Stromal cell of bone marrow (primary cell): ENCODE data around the gene VCL.

Experiments used
- DNase-seq: peaks from one replicate; pipeline ENCODE4 v3.0.0-alpha.2; 2012; ENCODE audit warnings: low read depth

VCL gene

GRCh38 chr10:74076961-74077360 lies 79.0 kb downstream of the VCL start:
- DNase-seq = no peak

DNA sequence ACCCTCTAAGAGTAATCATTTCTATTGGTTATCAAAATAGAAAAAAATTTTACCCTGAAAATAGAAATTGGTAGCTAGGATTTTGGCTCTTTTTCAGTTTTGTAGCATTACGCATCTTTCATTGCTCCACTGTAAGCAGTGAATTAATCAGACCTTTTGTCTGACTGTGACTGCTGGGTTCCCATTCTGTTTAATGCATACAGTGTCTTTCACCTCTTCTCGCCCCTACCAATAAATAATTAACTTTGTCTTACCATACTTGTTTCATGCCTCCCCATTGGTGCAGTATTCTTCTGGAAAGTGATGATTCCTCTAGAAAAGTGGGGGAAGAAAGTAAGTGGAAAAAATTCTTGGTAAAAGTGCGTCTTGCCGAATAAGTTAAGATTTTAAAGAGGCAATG lies 79.5 kb downstream of the VCL start:
- DNase-seq = no peak

- no peak for DNase-seq
Observed at GRCh38 chr10:74078037-74078436, 80.1 kb downstream of the VCL start.

DNA sequence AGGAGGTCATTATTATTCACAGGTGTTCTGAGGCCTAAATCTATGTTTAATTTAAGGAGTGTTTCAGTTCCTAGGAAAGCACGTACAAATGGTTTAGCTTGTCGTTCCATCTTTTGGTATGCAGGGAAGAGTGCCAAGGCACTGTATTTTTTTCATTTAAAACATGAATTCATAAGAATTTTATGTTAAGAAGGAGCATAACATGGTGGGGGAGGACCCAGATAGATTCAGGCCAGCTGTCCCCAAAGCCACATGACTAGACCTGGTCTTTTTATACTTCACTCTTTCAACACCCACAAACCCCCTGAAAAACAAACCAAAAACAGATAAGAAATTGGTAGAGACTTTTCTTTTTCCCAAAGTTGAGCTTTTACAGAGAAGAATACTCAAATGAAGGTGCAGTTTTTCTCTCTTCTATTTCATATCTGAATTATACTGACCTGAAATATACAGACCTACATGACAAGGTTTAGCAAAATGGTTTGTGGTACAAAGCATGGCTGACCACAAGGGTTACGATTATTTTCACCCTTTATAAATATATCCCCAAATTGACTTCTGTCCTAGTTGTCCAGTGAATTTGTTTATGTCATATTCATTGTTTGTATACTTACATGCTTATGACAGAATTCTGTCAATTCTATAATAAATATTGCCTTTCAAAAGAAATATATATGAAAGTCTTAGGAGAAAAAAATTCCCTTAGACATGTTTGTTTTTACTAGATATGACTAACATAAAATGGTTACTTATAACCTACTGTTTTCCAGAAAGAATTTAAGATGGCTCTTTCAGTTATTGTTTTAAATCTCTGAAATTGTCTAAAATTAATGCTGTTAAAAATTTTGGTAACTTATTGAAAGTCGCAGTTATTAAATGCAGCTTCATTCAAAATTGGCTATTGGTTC lies 81.4 kb downstream of the VCL start:
- no peak for DNase-seq

GRCh38 chr10:74079936-74080590 lies 82.1 kb downstream of the VCL start:
- DNase-seq = no peak

DNA sequence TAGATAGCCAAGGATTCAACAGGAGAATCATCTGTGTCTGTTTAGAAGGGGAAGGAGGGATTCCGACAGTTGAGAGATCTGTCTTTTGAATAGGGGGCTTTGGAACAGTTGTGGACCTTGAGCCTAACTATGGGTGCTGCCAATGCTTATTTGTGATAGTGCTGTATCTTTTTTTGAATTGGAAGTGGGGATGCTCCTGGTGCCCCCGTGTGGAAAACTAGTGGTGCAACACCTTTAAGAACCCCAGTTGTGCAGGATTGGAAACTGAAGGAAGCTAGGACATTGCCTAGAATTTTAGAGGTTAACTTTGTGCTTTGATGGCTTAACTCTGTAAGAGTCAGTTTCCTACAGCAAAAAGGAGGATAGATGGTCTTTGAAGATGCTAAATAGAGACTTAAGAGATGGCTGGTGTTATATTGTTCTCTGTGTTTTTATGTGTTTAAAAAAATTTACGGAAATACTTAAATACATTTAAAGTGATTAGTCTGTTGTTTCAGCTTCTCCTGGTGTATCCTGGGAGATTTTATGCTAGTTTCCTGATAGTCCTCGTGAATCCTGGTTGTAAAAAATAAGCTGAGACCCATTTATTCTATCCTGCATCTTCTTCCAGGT lies 83.4 kb downstream of the VCL start:
- DNase-seq = no peak

GRCh38 chr10:74081941-74082718 lies 84.2 kb downstream of the VCL start:
- DNase-seq = no peak

DNA sequence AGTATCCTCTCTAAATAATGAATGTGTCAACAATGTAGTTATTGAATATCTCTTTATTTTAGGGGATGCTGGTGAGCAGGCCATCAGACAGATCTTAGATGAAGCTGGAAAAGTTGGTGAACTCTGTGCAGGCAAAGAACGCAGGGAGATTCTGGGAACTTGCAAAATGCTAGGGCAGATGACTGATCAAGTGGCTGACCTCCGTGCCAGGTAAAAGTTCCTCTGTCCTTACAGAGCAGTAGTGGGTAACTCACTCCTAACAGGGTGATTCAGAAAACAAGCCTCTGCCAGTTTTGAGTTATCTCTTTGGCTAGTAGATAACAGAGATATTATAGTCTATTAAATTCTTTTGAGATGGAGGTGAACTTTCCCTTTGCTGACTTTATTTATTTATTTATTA lies 85.4 kb downstream of the VCL start:
- DNase-seq = no peak

- DNase-seq = no peak
Observed at GRCh38 chr10:74084955-74085354, 87.0 kb downstream of the VCL start.

GRCh38 chr10:74086317-74086716 lies 88.4 kb downstream of the VCL start:
- DNase-seq = no peak

GRCh38 chr10:74088722-74089121 lies 90.8 kb downstream of the VCL start:
- DNase-seq = no peak

- DNase-seq = no peak
Observed at GRCh38 chr10:74092372-74092771, 94.5 kb downstream of the VCL start.

- no peak for DNase-seq
Observed at GRCh38 chr10:74093530-74094164, 95.7 kb downstream of the VCL start.

DNA sequence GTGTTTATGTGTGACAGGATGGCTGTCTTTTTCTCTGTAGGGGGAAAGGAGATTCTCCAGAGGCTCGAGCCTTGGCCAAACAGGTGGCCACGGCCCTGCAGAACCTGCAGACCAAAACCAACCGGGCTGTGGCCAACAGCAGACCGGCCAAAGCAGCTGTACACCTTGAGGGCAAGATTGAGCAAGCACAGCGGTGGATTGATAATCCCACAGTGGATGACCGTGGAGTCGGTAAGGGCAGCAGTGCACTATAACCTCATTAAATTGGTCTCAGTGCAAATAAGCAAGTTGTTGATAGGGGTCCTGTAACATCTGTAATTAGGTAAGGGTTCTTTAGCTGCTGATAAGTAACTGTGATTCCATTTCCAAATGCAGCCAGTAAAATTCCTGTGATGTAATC lies 96.3 kb downstream of the VCL start:
- no peak for DNase-seq

DNA sequence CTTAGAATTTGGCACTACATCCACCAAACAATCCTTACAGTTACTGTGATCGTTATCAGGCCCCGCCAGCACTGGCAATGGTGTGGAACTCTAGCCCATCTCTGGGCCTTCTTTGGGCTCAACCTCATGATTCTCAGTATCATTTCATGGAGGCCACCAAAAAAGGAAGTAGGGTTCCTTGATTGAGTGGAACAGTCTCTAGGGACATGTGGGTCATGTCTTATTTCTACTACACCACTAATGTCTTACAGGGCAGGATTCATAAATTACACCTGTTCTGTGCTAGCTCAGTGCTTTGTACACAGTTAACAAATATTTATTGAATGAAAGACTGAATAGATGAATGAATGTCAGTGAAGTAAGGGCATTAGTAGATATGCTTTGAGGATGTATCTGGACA lies 98.9 kb downstream of the VCL start:
- DNase-seq = no peak

- DNase-seq = no peak
Observed at GRCh38 chr10:74097776-74098175, 99.9 kb downstream of the VCL start.

- DNase-seq = no peak
Observed at GRCh38 chr10:74099420-74099819, 101.5 kb downstream of the VCL start.

GRCh38 chr10:74099836-74100235 lies 101.9 kb downstream of the VCL start:
- no peak for DNase-seq

- no peak for DNase-seq
Observed at GRCh38 chr10:74103560-74104258, 105.8 kb downstream of the VCL start.

GRCh38 chr10:74104480-74104879 lies 106.6 kb downstream of the VCL start:
- DNase-seq = no peak

- DNase-seq = no peak
Observed at GRCh38 chr10:74104996-74105395, 107.1 kb downstream of the VCL start.
